Suprapubic skin (tissue), 4 donors: ENCODE data around the gene CD79B.

Experiments
- EP300 ChIP-seq: sonication (generic); formaldehyde crosslinking; IDR thresholded peaks from one replicate; pipeline ENCODE4 v1.6.1; 2017; ENCODE audit warnings: antibody characterized with exemption
- POLR2A ChIP-seq, 2 donors: fragments of 450-650 bp; IDR thresholded peaks; one replicate each; pipeline ENCODE4 v1.6.1; 2017; ENCODE audit warnings: antibody characterized with exemption in 2 of 2, mild to moderate bottlenecking in 2 of 2, moderate library complexity in 2 of 2
- POLR2AphosphoS5 ChIP-seq, 3 donors: sonication (generic); formaldehyde crosslinking; IDR thresholded peaks; one replicate each; pipeline ENCODE4 v1.6.1; 2017; ENCODE audit warnings: antibody characterized with exemption in 3 of 3
- TF ChIP-seq, protein P1 (sequence below), 2 donors: fragments of 200-600 bp in 1 of 2; fragments of 450-650 bp in 1 of 2; sonication (generic) in 1 of 2; IDR thresholded peaks; one replicate each; pipeline ENCODE4 v1.5.1; 2016 to 2019; ENCODE audit warnings: antibody characterized with exemption in 2 of 2, mild to moderate bottlenecking in 1 of 2, moderate library complexity in 1 of 2

DNA sequence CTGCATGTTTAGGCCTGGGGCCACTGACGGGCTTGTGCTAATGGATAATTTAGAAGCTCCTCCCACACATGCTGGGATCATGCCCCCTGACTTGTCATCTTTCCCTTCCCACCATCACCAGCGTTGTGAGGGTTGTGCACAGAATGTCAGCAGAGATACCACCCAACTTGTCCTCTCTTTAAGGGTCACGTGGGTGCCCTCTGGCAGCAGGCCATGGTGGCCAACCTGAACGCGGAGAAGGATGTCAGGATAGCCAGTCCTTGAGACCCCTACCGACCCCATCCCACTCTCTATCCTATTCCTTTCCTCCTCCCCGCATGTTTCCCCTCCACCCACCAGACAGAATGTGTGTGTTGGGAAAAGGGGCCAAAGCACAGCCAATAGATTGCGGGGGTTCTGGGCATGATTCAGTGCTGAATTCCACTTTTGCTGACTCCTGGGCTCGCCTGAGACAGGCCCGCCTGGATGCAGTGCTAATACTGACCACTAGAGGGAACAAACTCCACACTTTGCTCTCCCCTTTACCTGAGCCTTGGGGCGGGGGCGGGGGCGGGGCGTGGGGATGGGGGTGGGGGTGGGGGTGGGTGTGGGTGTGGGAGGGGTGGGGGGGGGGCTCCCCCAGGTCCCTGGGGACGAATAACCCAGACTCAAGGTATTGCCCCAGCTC is 50.1 kb downstream of the CD79B start, which contains the start of gene GH2:
- TF ChIP-seq, protein P1, sequence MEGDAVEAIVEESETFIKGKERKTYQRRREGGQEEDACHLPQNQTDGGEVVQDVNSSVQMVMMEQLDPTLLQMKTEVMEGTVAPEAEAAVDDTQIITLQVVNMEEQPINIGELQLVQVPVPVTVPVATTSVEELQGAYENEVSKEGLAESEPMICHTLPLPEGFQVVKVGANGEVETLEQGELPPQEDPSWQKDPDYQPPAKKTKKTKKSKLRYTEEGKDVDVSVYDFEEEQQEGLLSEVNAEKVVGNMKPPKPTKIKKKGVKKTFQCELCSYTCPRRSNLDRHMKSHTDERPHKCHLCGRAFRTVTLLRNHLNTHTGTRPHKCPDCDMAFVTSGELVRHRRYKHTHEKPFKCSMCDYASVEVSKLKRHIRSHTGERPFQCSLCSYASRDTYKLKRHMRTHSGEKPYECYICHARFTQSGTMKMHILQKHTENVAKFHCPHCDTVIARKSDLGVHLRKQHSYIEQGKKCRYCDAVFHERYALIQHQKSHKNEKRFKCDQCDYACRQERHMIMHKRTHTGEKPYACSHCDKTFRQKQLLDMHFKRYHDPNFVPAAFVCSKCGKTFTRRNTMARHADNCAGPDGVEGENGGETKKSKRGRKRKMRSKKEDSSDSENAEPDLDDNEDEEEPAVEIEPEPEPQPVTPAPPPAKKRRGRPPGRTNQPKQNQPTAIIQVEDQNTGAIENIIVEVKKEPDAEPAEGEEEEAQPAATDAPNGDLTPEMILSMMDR (IDR thresholded peaks at IDR 0.05), result peak; percentile 13 to 78
- TF ChIP-seq POLR2AphosphoS5 (IDR thresholded peaks at IDR 0.05) (no peak), EP300 (no peak), POLR2A (IDR thresholded peaks at IDR 0.05) (no peak)
